Naive thymus-derived CD8-positive, alpha-beta T cell (primary cell): ENCODE measurements around the gene IQCE. TPM values are rescaled to one million over a fixed set of nuclear protein-coding genes. Genes with fewer than 3 reads are reported as not detected.

Experiments
- ATAC-seq, 2 donors: fragments of 150-1000 bp; cut with Tn5 transposase in 1 of 2; sonication (Bioruptor Pico), chemical (Tn5 transposase) in 1 of 2; 1 replicate in 1 of 2; 2 replicates in 1 of 2; pipeline ENCODE4 v1.10.0; 2021; ENCODE audit warnings: mild to moderate bottlenecking in 2 of 2, moderate library complexity in 2 of 2
- POLR2A ChIA-PET: fragments of 350-600 bp; sonication (Branson Sonifier 250); formaldehyde crosslinking; loops from one replicate; lab custom pipeline; 2021; ENCODE audit warnings: antibody characterized with exemption; lab: Charles Lee
- DNase-seq, 10 donors: peaks; one replicate each; pipeline versions ENCODE4 v3.0.0 to v3.0.0-alpha.2; 2020 to 2022
- H3K27ac Mint-ChIP-seq, 10 donors: one replicate each; pipeline ENCODE4 v1.8.0; 2020 to 2022; ENCODE audit warnings: mild to moderate bottlenecking in 10 of 10, mixed read lengths in 10 of 10, moderate library complexity in 4 of 10, inconsistent platforms in 1 of 10
- H3K27me3 Mint-ChIP-seq, 5 donors: one replicate each; pipeline ENCODE4 v1.8.0; 2021 to 2022; ENCODE audit warnings: mixed read lengths in 5 of 5
- H3K36me3 Mint-ChIP-seq, 3 donors: one replicate each; pipeline ENCODE4 v1.8.0; 2020 to 2022; ENCODE audit warnings: mixed read lengths in 3 of 3, mild to moderate bottlenecking in 2 of 3, inconsistent platforms in 1 of 3
- H3K4me1 Mint-ChIP-seq, 4 donors: one replicate each; pipeline ENCODE4 v1.8.0; 2021 to 2022; ENCODE audit warnings: mixed read lengths in 4 of 4
- H3K4me3 Mint-ChIP-seq, 10 donors: one replicate each; pipeline ENCODE4 v1.8.0; 2020 to 2022; ENCODE audit warnings: mild to moderate bottlenecking in 10 of 10, mixed read lengths in 10 of 10, moderate library complexity in 6 of 10, inconsistent platforms in 1 of 10
- H3K9me3 Mint-ChIP-seq, 9 donors: one replicate each; pipeline ENCODE4 v1.8.0; 2020 to 2022; ENCODE audit warnings: mixed read lengths in 9 of 9, mild to moderate bottlenecking in 3 of 9, inconsistent platforms in 1 of 9, moderate library complexity in 1 of 9
- polyA plus RNA-seq, 3 donors: library from polyadenylated mRNA; unstranded; fragments of 300-500 nt; fragmentation: Illumina TruSeq; gene quantifications; one replicate each; pipeline ENCODE4 v1.2.3, GENCODE V29; 2021
- total RNA-seq, 8 experiments: library from RNA in 2 of 8; stranded (reverse) in 2 of 8; gene quantifications; one replicate each; pipeline ENCODE4 v1.2.3 and lab custom pipeline; 2021 to 2026

Gene IQCE
- total and polyA plus RNA-seq, 5 experiments from 2014 or later, result 0.77 to 8.9 (median 2.2) TPM

DNA sequence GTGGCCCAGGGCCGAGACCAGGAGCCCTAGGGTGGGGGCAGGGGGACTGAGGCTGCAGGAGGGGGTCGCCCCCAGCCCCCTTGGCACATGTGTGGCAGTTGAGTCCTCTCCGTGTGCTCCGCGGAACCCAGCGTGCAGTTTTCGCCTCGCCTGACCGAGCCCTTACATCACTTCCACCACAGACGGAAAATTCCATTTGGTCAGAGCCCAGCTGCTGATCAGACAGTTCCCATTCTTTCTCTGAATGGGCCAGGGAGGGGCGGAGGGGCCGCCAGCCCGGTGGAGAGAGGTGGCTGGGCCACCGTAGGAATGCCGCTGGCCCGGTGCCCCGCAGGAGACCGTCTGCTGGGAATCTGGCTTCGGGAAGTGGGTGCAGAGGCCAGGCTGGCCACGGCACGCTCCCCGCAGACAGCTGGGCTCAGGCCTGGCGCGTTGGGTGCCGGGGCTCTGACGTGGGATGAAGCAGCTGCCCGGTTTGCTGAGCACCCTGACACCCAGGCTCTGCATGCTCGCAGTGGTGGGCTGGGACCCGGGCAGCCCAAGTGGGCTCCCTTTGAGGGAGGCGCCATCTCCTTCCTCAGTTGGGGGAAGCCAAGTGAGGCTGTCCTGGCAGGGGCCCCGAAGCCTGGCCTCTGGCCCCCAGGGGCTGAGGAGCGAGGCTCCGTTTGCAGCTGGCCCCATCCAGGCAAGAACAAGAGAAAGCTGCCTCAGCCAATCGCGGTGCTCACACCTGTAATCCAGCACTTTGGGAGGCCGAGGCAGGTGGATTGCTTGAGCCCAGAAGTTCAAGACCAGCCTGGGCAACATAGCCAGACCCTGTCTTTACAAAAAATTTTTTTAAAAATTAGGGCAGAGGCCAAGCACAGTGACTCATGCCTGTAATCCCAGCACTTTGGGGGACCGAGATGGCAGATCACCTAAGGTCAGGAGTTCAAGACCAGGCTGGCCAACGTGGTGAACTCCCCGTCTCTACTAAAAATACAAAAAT lies 82.9 kb downstream of the IQCE start:
- ATAC-seq (no peak), DNase-seq (peak in 1 of 10 donors; percentile 37)
- no peaks in the 10 kb centered on the region for H3K27me3 Mint-ChIP-seq
- POLR2A ChIA-PET, result interaction anchor here (0.7 kb wide), 2 partner anchors 86 to 94 kb away, joined by 6 to 7 read pairs; no protein-coding TSS in a partner anchor
- no peaks in the 10 kb centered on the region for H3K36me3 Mint-ChIP-seq
- H3K4me3 Mint-ChIP-seq, result peak overlapping the region in 1 of 10 donors; percentile 65
- peak overlapping the region in 1 of 10 donors; percentile 48 for H3K27ac Mint-ChIP-seq
- no peaks in the 10 kb centered on the region for H3K9me3 Mint-ChIP-seq
- H3K4me1 Mint-ChIP-seq, result peaks cover 15 to 38% (median 26%) of the 10 kb centered on the region in 4 donors

DNA sequence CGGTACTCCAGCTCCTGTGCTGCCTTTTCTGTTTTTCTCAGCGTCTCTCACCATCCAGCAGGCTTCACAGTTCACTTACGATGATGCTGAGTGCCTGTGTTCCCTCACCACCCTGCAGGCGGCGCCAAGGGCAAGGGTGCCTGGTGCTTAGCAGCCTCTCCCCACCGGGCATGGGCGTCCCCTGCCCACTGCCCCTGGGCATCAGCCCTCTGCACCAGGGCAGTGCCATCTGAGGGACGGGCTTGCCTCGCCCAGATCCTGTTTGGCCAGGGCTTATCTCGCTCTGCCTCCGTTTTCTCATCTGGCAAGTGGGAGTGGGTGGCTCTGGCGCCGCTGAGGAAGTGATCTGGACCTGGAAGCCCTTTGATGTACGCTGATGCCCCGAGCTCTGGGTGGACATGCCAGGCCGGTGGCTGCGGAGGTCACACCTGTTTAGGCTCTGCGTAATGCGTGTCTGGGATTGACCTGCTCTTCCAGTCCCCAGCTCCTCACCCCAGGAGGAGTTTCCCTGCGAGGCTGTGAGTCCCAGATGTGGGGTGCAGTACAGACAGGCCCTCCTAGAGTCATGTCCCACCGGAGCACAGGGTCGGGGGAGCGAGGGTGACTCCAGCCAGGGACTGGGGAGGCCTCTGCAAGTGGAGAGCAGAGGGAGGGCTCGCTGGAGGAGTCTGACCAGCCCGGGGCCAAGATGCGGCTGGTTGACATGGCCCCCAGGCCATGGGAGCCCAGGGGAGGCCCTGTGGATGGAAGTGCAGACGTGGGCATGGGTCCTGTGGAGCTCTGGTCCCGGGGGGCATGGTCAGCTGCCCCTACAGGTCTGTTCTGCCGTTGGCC lies 84.8 kb downstream of the IQCE start:
- POLR2A ChIA-PET, result interaction anchor here (0.7 to 2.3 kb wide), 3 partner anchors 7 to 85 kb away, joined by 3 to 21 read pairs (median 7); partner anchors contain the start of genes IQCE and TTYH3
- Mint-ChIP-seq H3K36me3 (no peaks in the 10 kb centered on the region), H3K9me3 (no peaks in the 10 kb centered on the region), H3K27ac (peak overlapping the region in 4 of 10 donors; percentile 14 to 38 (median 34)), H3K4me1 (peaks cover 15 to 37% (median 26%) of the 10 kb centered on the region in 4 donors), H3K4me3 (peak overlapping the region in 2 of 10 donors; percentile 16 to 19), H3K27me3 (no peaks in the 10 kb centered on the region)
- ATAC-seq, result no peak
- no peak for DNase-seq

DNA sequence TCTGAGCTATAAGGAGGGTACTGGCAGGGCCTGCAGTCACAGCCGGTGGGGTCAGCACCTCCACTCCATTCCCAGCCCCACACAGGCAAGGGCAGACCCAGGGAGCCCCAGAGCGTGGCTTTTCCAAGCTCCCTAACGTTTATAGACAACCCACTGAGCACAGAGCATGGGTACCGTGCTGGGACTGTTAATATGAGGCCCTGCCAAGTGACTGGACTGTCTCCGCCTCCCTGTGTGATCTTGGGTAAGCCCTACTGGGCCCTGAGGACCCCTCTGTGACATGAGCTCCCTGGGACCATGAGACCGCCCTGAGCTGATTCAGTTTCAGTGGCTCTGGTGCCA lies 85.4 kb downstream of the IQCE start:
- DNase-seq, result no peak
- POLR2A ChIA-PET, result interaction anchor here (0.7 to 2.3 kb wide), 4 partner anchors 8 to 114 kb away, joined by 3 to 21 read pairs (median 6); partner anchors contain the start of genes IQCE and TTYH3
- peak overlapping the region in 6 of 10 donors; percentile 16 to 92 (median 67) for H3K4me3 Mint-ChIP-seq
- peaks cover 15 to 37% (median 26%) of the 10 kb centered on the region in 4 donors for H3K4me1 Mint-ChIP-seq
- H3K9me3 Mint-ChIP-seq, result no peaks in the 10 kb centered on the region
- no peaks in the 10 kb centered on the region for H3K27me3 Mint-ChIP-seq
- H3K27ac Mint-ChIP-seq, result peak overlapping the region in 3 of 10 donors; percentile 14 to 48 (median 20)
- H3K36me3 Mint-ChIP-seq, result no peaks in the 10 kb centered on the region
- ATAC-seq, result no peak

DNA sequence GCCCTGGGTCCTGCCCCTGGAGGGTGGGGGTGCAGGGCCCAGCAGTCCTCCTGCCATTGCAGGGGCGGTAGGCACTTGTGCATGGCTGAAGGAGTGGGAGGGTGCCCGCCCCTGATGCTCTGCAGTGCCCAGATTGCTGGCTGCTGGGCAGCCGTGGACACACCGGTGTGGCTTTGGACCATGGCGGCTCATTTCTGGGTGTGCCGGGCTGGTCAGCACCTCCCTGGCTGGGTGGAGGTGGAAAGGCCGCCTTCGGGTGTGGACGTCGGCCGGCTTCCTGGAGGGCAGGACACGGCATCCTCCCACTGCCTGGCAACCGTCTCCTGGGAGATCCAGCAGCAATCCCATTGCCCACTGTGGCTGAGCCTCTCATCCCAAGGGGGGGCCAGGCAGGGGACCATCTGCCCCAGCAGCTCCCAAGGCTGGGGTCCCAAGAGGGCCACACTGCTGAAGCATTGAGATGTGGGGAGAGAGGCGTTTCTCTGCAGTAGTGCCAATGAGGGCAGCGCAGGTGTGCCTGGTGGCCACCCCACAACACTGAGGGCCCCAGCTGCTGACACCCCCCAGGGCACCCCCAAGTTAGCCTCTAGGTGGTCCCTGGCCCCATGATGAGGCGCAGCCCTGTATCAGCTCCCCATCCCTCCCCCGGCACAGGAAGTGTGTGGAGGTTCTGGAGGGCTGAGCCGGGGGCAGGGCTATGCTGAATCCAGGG lies 85.9 kb downstream of the IQCE start:
- Mint-ChIP-seq H3K9me3 (no peaks in the 10 kb centered on the region), H3K4me1 (peaks cover 14 to 37% (median 26%) of the 10 kb centered on the region in 4 donors), H3K4me3 (peak overlapping the region; percentile 79 to 92 (median 85)), H3K36me3 (no peaks in the 10 kb centered on the region), H3K27me3 (no peaks in the 10 kb centered on the region), H3K27ac (peak overlapping the region; percentile 53 to 94 (median 83))
- DNase-seq, result peak in 2 of 10 donors; percentile 20 to 47
- peak; percentile 78 to 79 for ATAC-seq
- POLR2A ChIA-PET, result interaction anchor here (0.7 to 2.3 kb wide), 7 partner anchors 8 to 133 kb away, joined by 3 to 21 read pairs (median 4); partner anchors contain the start of genes IQCE and TTYH3

DNA sequence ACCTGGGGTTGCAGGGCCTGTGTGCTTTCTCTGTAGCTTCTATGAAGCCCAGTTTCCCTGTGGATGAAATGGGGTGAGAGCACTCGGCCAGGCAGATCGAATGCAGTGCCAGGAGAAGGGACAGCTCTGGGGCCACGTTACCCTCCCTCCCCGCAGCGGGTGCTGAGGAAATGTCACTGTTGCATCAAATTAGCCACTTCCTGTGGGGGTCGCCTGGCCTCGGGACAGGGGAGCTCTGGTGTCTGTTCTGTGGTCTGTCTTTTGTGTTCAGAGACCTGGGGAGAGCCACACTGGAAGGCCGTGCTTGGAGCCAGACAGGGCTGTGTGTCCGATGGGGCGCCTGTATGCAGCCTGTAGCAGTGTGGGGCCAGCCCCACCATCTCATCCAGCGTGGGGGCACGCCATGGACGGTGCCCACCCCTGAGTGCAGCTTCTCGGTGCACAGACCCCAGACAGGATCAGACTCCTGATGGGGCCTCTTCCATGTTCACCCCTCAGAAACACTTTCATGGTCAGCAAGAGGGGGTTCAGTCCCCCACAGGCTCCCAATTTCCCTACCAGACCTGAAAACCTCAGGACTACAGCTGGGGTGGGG lies 86.6 kb downstream of the IQCE start:
- Mint-ChIP-seq H3K27ac (peak overlapping the region; percentile 53 to 94 (median 83)), H3K4me1 (peaks cover 14 to 37% (median 26%) of the 10 kb centered on the region in 4 donors), H3K4me3 (peak overlapping the region; percentile 79 to 92 (median 85)), H3K9me3 (no peaks in the 10 kb centered on the region), H3K36me3 (peaks cover 0 to 2% (median 1%) of the 10 kb centered on the region in 3 donors), H3K27me3 (no peaks in the 10 kb centered on the region)
- peak; percentile 71 to 76 for ATAC-seq
- peak in 7 of 10 donors; percentile 29 to 59 (median 39) for DNase-seq
- POLR2A ChIA-PET, result interaction anchor here (1.0 to 2.3 kb wide), 6 partner anchors 9 to 134 kb away, joined by 3 to 21 read pairs (median 4); partner anchors contain the start of gene TTYH3

DNA sequence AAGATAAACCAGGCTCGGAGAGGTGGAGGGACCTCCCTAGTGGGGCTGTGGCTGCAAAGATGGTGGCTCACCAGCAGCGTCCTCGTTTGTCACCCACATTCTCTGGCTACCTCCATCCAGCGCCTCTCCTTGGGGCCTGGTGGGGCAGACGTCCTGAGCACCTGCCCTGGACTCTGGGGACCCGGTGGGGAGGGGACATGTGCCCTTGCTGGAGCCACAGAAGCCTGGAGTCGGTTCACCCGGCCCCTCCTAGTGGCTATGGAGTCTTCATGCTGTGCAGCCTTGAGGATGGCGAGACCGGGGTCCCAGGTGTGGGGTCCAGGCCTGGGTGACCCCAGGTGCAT lies 87.5 kb downstream of the IQCE start:
- H3K27ac Mint-ChIP-seq, result peak overlapping the region in 1 of 10 donors; percentile 17
- peaks cover 14 to 32% (median 26%) of the 10 kb centered on the region in 4 donors for H3K4me1 Mint-ChIP-seq
- no peaks in the 10 kb centered on the region for H3K9me3 Mint-ChIP-seq
- peaks cover 0 to 6% (median 2%) of the 10 kb centered on the region in 3 donors for H3K36me3 Mint-ChIP-seq
- no peaks in the 10 kb centered on the region for H3K27me3 Mint-ChIP-seq
- DNase-seq (no peak), ATAC-seq (no peak)
- POLR2A ChIA-PET, result no interaction called here
- H3K4me3 Mint-ChIP-seq, result no peak overlapping the region

DNA sequence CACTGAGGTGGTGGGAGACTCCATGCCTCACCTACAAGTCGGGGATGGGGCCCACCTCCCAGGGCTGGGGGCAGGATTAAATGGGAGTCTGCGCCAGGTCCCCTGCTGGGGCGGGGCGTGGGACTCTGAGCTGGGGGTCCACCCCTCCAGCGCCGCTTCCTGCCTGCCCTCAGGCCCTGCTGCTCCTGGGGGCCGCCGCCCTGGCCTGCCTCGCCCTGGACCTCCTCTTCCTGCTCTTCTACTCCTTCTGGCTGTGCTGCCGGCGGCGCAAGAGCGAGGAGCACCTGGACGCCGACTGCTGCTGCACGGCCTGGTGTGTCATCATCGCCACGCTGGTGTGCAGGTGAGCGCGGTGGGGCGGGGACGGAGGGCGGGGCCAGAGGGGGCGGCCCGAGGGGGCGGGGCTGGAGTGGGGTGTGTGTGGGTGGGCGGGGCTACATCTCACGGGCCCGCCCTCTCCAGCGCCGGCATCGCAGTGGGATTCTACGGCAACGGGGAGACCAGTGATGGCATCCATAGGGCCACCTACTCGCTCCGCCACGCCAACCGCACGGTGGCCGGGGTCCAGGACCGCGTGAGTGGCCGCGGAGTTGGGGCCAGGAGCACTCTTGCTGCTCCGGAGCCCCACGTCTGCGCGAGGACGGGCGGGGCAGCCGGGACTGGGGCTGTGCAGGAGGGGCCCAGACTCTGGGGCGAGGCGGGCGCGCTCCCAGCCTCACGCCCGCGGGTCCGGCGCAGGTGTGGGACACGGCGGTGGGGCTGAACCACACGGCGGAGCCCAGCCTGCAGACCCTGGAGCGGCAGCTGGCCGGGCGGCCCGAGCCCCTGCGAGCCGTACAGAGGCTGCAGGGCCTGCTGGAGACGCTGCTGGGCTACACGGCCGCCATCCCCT lies 88.1 kb downstream of the IQCE start:
- no peak for ATAC-seq
- Mint-ChIP-seq H3K9me3 (no peaks in the 10 kb centered on the region), H3K4me3 (no peak overlapping the region), H3K4me1 (peaks cover 14 to 30% (median 26%) of the 10 kb centered on the region in 4 donors), H3K27ac (no peak overlapping the region), H3K36me3 (peaks cover 0 to 6% (median 2%) of the 10 kb centered on the region in 3 donors), H3K27me3 (no peaks in the 10 kb centered on the region)
- POLR2A ChIA-PET, result interaction anchor here (0.5 kb wide), 1 partner anchor 81 kb away, joined by 3 read pairs; no protein-coding TSS in a partner anchor
- DNase-seq, result no peak

DNA sequence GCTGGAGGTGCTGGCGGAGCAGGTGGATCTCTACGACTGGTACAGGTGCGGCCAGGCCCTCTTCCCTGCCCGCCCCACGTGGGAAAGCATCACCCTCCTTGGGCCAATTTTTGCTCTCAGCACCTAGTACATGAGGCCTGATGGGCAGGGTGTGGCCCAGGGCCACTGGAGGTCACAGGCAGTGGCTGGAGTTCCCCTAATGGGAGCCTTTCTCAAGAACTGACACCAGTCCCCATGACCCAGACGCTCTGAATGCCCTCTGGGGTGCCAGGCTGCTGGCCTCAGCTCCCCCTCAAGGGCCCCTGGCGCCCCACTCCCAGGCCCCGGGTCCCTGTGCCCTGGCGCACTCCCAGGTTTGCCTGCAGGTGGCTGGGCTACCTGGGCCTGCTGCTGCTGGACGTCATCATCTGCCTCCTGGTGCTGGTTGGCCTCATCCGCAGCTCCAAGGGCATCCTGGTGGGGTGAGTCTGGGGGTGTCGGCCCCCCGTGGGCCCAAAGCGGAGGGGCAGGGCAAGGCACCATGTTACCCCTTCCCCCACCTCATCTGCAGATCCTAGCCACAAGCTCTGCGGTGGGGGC lies 88.9 kb downstream of the IQCE start:
- H3K36me3 Mint-ChIP-seq, result peaks cover 0 to 6% (median 2%) of the 10 kb centered on the region in 3 donors
- no peaks in the 10 kb centered on the region for H3K9me3 Mint-ChIP-seq
- H3K27me3 Mint-ChIP-seq, result no peaks in the 10 kb centered on the region
- DNase-seq (no peak), ATAC-seq (no peak)
- peaks cover 14 to 30% (median 26%) of the 10 kb centered on the region in 4 donors for H3K4me1 Mint-ChIP-seq
- H3K4me3 Mint-ChIP-seq, result no peak overlapping the region
- POLR2A ChIA-PET, result interaction anchor here (0.6 kb wide), 1 partner anchor 72 kb away, joined by 3 read pairs; no protein-coding TSS in a partner anchor
- H3K27ac Mint-ChIP-seq, result no peak overlapping the region

DNA sequence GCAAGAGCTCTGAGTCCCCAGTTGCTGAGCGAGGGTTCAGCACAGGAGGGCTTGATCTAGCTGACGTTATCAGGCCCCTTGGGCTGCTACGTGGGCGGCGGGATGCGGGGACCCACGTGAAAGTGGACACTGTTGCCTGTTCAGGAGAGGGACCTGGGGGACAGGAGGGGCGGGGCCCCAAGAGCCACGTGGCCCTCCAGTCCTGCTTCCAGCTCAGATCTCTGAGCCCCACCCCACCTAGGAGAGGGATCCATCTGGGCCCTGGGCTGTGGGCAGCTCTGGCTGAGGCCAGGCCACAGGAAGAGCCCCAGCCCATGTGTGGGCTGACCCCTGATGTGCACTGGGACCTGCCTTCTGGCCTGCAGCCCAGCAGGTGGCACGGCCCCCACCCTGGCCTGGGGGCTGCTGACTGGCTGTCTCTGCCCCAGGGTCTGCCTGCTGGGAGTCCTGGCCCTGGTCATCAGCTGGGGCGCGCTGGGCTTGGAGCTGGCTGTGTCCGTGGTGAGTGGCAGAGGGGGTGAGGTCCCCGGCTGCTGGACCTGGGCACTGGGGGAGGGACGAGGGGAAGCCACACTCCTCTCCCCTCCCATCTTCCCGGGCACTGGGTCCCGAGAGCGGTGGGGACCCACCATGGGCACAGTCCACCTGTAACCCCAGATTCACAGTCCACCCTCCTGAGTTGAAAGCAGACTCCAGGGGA lies 90.5 kb downstream of the IQCE start:
- Mint-ChIP-seq H3K27me3 (no peaks in the 10 kb centered on the region), H3K9me3 (no peaks in the 10 kb centered on the region), H3K36me3 (peaks cover 0 to 6% (median 2%) of the 10 kb centered on the region in 3 donors), H3K27ac (peak overlapping the region in 1 of 10 donors; percentile 43), H3K4me3 (no peak overlapping the region), H3K4me1 (peaks cover 9 to 21% (median 18%) of the 10 kb centered on the region in 4 donors)
- ATAC-seq (no peak), DNase-seq (no peak)
- POLR2A ChIA-PET, result no interaction called here

DNA sequence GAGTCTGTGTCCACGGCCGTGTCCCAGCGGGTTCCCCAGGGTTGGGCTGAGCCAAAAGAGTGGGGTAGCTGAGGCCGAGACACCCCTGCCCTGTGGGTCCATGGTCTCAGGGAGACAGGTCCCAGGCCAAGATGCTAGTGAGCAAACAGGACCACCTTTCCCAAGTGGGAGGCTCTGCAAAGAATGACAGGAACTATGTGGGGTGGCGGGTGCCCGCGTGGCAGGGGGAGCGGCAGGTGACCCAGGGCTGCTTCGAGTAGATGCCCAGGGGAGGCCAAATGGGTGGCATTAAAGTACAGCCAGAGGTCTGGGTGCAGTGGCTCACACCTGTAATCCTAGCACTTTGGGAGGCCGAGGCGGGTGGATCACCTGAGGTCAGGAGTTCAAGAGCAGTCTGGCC lies 91.2 kb downstream of the IQCE start:
- Mint-ChIP-seq H3K27me3 (no peaks in the 10 kb centered on the region), H3K4me3 (no peak overlapping the region), H3K9me3 (no peaks in the 10 kb centered on the region), H3K4me1 (peaks cover 6 to 14% (median 11%) of the 10 kb centered on the region in 4 donors), H3K36me3 (peaks cover 0 to 6% (median 2%) of the 10 kb centered on the region in 3 donors), H3K27ac (no peak overlapping the region)
- DNase-seq, result no peak
- POLR2A ChIA-PET, result no interaction called here
- ATAC-seq, result no peak
